K562 (cell line): ENCODE data around the gene BFSP2. TPM values are rescaled to one million over a fixed set of nuclear protein-coding genes. Genes with fewer than 3 reads are reported as not detected.
"Not testable (repeated sequence)": the region's sequence is repeated elsewhere in the genome, so short reads cannot be mapped to it uniquely, and the experiment has no call there.

Experiments
- ATAC-seq: fragments of 200-7000 bp; cut with Tn5 transposase; 3 replicates; pipeline ENCODE4 v1.9.1; 2020; ENCODE audit warnings: moderate library complexity
- BruUV-seq: library from RNA; stranded (reverse); fragments of 400-500 nt; replicated peaks from 2 replicates; lab custom pipeline; 2021; lab: Mats Ljungman, UMichigan
- CTCF ChIA-PET: fragments of 300-600 bp; formaldehyde crosslinking; extraction: SDS; loops from one replicate; lab custom pipeline; 2021; ENCODE audit warnings: low intra/inter-chr PET ratio; lab: Yijun Ruan, JAX
- POLR2A ChIA-PET: fragments of 300-600, 350-650 bp; sonication (Branson Sonifier 250); formaldehyde crosslinking; extraction: SDS; loops from one replicate; lab custom pipeline; 2021; ENCODE audit warnings: antibody characterized with exemption, inconsistent platforms; lab: Yijun Ruan, JAX
- DNase-seq, 4 experiments: peaks; one replicate each; pipeline versions ENCODE4 v3.0.0 to v3.0.0-alpha.2; 2011 to 2018; ENCODE audit warnings: low spot score in 3 of 4, mixed read lengths in 3 of 4; ENCODE audit errors: extremely low read depth in 1 of 4
- FAIRE-seq: peaks from 2 replicates; lab custom pipeline; 2011; peaks lifted over from hg19 to GRCh38; lab: Jason Lieb, UNC
- H2AFZ ChIP-seq: 2 replicates; pipeline ENCODE4 v1.6.0; 2011; ENCODE audit warnings: low read depth, low read length, control low read depth, inconsistent platforms
- H3K27ac ChIP-seq: fragments of 200-600 bp; 3 replicates; pipeline ENCODE4 v1.8.0; 2011; ENCODE audit warnings: low read depth, mild to moderate bottlenecking, control low read depth, inconsistent platforms, low read length, moderate library complexity, mixed read lengths; ENCODE audit errors: extremely low read depth
- H3K27me3 ChIP-seq, 2 experiments: fragments of 300-600 bp in 1 of 2; 2 replicates in 1 of 2; 3 replicates in 1 of 2; pipeline versions ENCODE4 v1.6.0 to v1.8.0; 2011; ENCODE audit warnings: inconsistent platforms in 2 of 2, low read length in 2 of 2, mild to moderate bottlenecking in 1 of 2, mixed read lengths in 1 of 2, moderate library complexity in 1 of 2; ENCODE audit not compliant: control insufficient read depth in 2 of 2, insufficient read depth in 2 of 2
- H3K36me3 ChIP-seq: fragments of 300-600 bp; 3 replicates; pipeline ENCODE4 v1.8.0; 2011; ENCODE audit warnings: mild to moderate bottlenecking, low read length, inconsistent platforms; ENCODE audit not compliant: control insufficient read depth, insufficient read depth
- H3K4me1 ChIP-seq, 2 experiments: fragments of 200-600 bp in 1 of 2; replicated peaks in 1 of 2; 2 replicates in 1 of 2; 3 replicates in 1 of 2; pipeline versions ENCODE4 v1.5.1 to v1.8.0; 2011; ENCODE audit warnings: inconsistent platforms in 2 of 2, low read length in 2 of 2, mild to moderate bottlenecking in 1 of 2, mixed read lengths in 1 of 2, moderate library complexity in 1 of 2; ENCODE audit not compliant: control insufficient read depth in 2 of 2, insufficient read depth in 2 of 2
- H3K4me2 ChIP-seq: 2 replicates; pipeline ENCODE4 v1.6.1; 2011; ENCODE audit warnings: low read length, control low read depth, inconsistent platforms, mixed read lengths; ENCODE audit not compliant: insufficient read depth
- H3K4me3 ChIP-seq: fragments of 200-600 bp; sonication (generic), shearing (Covaris generic); 2 replicates; pipeline ENCODE4 v1.5.1; 2016; ENCODE audit warnings: control low read depth, inconsistent platforms
- H3K79me2 ChIP-seq: fragments of 200-600 bp; 3 replicates; pipeline ENCODE4 v1.8.0; 2011; ENCODE audit warnings: low read length, inconsistent platforms; ENCODE audit not compliant: control insufficient read depth, insufficient read depth
- H3K9ac ChIP-seq, 2 experiments: 2 replicates each; pipeline versions ENCODE4 v1.6.0 to v1.6.1; 2011; ENCODE audit warnings: low read depth in 2 of 2, low read length in 2 of 2, control low read depth in 1 of 2, inconsistent platforms in 1 of 2, mild to moderate bottlenecking in 1 of 2, mixed read lengths in 1 of 2; ENCODE audit not compliant: insufficient read depth in 1 of 2
- H3K9me1 ChIP-seq: one replicate; pipeline ENCODE4 v1.6.0; 2011; ENCODE audit warnings: inconsistent platforms, mild to moderate bottlenecking, low read length, moderate library complexity; ENCODE audit not compliant: control insufficient read depth, insufficient read depth
- H3K9me3 ChIP-seq: replicated peaks from 2 replicates; pipeline ENCODE4 v1.5.1; 2011; ENCODE audit warnings: low read depth, low read length, inconsistent platforms; ENCODE audit not compliant: control insufficient read depth, insufficient read depth
- H4K20me1 ChIP-seq: replicated peaks from 2 replicates; pipeline ENCODE4 v1.6.1; 2011; ENCODE audit warnings: low read length, inconsistent platforms, mixed read lengths; ENCODE audit not compliant: control insufficient read depth, insufficient read depth
- MYBL2 ChIP-seq, 2 experiments: fragments of 450-650 bp in 1 of 2; sonication (generic) in 1 of 2; formaldehyde crosslinking in 1 of 2; IDR thresholded peaks; 2 replicates each; pipeline versions ENCODE4 v1.6.1 to v1.8.1; 2017 to 2022; ENCODE audit warnings: borderline replicate concordance in 1 of 2, inconsistent platforms in 1 of 2, low read depth in 1 of 2, mild to moderate bottlenecking in 1 of 2, missing genetic modification reagents in 1 of 2, moderate library complexity in 1 of 2
- USF2 ChIP-seq: sonication (generic); formaldehyde crosslinking; IDR thresholded peaks from 2 replicates; pipeline ENCODE4 v1.5.0; 2020; ENCODE audit warnings: missing genetic modification reagents
- WGBS: fragments of 100-300 bp; shearing (Covaris generic); methylation state at CpG from one replicate; pipeline ENCODE4 v1.1.6; 2016; ENCODE audit warnings: low coverage, mixed read lengths; ENCODE audit not compliant: insufficient coverage; ENCODE audit errors: missing lambda C conversion rate; 5-methylcytosine and 5-hydroxymethylcytosine counted together
- in situ Hi-C: fragments of 300-500 bp; cut with MboI; formaldehyde crosslinking; loops from 4 replicates; pipeline ENCODE4 v1.15.0; 2018; ENCODE audit warnings: inconsistent platforms, mixed read lengths
- intact Hi-C: fragments of 100-400 bp; cut with micrococcal nuclease; formaldehyde crosslinking; loops from 2 replicates; pipeline ENCODE4 v1.14.2; 2022
- polyA plus RNA-seq, 8 experiments: library from polyadenylated mRNA; depleted of rRNA in 4 of 8; stranded (reverse) in 5 of 8; unstranded in 3 of 8; fragments of >200 nt; fragmentation: Nextera tagmentation in 2 of 8; fragmentation: Illumina TruSeq in 1 of 8; extraction: Ambion mirVana in 2 of 8; extraction: Trizol in 1 of 8; gene quantifications; 2 replicates each; pipeline versions ENCODE4 v1.2.1 to v1.2.3, GENCODE V29; 2011 to 2014; ENCODE audit warnings: inconsistent platforms in 1 of 8, missing spikeins in 1 of 8
- total RNA-seq, 7 experiments: library from RNA; depleted of rRNA in 6 of 7; stranded (reverse); fragments of >200 nt in 6 of 7; fragmentation: Illumina TruSeq in 2 of 7; extraction: Trizol in 2 of 7; gene quantifications; 2 replicates each; pipeline versions ENCODE4 v1.2.1 to v1.2.3, GENCODE V29; 2011 to 2021; ENCODE audit warnings: low replicate concordance in 1 of 7
- TF ChIP-seq, protein P1 (sequence below), 2 experiments: fragments of 450-650 bp in 1 of 2; sonication (generic) in 1 of 2; formaldehyde crosslinking in 1 of 2; IDR thresholded peaks; 2 replicates each; pipeline versions ENCODE4 v1.7.1 to v1.9.0; 2016 to 2022; ENCODE audit warnings: inconsistent platforms in 1 of 2, mild to moderate bottlenecking in 1 of 2, missing genetic modification reagents in 1 of 2
- TF ChIP-seq, protein P2 (sequence below): sonication (generic); formaldehyde crosslinking; IDR thresholded peaks from 2 replicates; pipeline ENCODE4 v1.8.0; 2022; ENCODE audit warnings: mild to moderate bottlenecking, missing genetic modification reagents, borderline replicate concordance

Gene BFSP2
- total and polyA plus RNA-seq, 9 of the 15 experiments (the other 6 are each of a cell fraction or from before 2014, with no cell fraction given), result not detected

DNA sequence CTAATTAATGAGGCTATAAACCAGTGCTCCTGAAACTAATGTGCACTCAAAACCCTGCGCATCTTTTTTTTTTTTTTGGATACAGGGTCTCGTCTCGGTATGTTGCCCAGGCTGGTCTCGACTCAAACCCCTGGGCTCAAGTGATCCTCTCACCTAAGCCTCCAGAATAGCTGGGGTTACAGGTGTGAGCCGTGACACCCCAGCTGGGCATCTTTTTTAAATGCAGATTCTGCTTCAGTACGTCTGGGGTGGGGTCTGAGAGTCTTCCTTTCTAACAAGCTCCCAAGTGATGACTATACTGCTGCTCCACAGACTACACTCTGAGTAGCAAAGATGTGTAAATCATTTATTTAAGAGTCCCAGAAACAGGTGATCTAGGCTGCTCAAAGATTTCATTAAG is 73.0 kb downstream of the BFSP2 start (continued):
- TF ChIP-seq, protein P1, sequence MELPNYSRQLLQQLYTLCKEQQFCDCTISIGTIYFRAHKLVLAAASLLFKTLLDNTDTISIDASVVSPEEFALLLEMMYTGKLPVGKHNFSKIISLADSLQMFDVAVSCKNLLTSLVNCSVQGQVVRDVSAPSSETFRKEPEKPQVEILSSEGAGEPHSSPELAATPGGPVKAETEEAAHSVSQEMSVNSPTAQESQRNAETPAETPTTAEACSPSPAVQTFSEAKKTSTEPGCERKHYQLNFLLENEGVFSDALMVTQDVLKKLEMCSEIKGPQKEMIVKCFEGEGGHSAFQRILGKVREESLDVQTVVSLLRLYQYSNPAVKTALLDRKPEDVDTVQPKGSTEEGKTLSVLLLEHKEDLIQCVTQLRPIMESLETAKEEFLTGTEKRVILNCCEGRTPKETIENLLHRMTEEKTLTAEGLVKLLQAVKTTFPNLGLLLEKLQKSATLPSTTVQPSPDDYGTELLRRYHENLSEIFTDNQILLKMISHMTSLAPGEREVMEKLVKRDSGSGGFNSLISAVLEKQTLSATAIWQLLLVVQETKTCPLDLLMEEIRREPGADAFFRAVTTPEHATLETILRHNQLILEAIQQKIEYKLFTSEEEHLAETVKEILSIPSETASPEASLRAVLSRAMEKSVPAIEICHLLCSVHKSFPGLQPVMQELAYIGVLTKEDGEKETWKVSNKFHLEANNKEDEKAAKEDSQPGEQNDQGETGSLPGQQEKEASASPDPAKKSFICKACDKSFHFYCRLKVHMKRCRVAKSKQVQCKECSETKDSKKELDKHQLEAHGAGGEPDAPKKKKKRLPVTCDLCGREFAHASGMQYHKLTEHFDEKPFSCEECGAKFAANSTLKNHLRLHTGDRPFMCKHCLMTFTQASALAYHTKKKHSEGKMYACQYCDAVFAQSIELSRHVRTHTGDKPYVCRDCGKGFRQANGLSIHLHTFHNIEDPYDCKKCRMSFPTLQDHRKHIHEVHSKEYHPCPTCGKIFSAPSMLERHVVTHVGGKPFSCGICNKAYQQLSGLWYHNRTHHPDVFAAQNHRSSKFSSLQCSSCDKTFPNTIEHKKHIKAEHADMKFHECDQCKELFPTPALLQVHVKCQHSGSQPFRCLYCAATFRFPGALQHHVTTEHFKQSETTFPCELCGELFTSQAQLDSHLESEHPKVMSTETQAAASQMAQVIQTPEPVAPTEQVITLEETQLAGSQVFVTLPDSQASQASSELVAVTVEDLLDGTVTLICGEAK (IDR thresholded peaks at IDR 0.05), result no peak
- TF ChIP-seq, protein P1 (CRISPR knock-in tag; IDR thresholded peaks at IDR 0.05), result no peak
- TF ChIP-seq MYBL2 (IDR thresholded peaks at IDR 0.05; ENCODE audit: low read depth) (no peak), MYBL2 (CRISPR knock-in tag; IDR thresholded peaks at IDR 0.05; ENCODE audit: borderline replicate concordance) (no peak), USF2 (no peak)
- TF ChIP-seq, protein P2, sequence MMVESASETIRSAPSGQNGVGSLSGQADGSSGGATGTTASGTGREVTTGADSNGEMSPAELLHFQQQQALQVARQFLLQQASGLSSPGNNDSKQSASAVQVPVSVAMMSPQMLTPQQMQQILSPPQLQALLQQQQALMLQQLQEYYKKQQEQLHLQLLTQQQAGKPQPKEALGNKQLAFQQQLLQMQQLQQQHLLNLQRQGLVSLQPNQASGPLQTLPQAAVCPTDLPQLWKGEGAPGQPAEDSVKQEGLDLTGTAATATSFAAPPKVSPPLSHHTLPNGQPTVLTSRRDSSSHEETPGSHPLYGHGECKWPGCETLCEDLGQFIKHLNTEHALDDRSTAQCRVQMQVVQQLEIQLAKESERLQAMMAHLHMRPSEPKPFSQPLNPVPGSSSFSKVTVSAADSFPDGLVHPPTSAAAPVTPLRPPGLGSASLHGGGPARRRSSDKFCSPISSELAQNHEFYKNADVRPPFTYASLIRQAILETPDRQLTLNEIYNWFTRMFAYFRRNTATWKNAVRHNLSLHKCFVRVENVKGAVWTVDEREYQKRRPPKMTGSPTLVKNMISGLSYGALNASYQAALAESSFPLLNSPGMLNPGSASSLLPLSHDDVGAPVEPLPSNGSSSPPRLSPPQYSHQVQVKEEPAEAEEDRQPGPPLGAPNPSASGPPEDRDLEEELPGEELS (CRISPR knock-in tag), result no peak

GRCh38 chr3:133473472-133474191 is 73.8 kb downstream of the BFSP2 start:
- H2AFZ ChIP-seq, DNase-seq, H3K4me3 ChIP-seq, H3K79me2 ChIP-seq, H3K9me1 ChIP-seq, H3K9ac ChIP-seq, H3K27ac ChIP-seq, BruUV-seq, FAIRE-seq, H3K4me2 ChIP-seq, H3K9me3 ChIP-seq, H3K4me1 ChIP-seq, intact Hi-C loops, H4K20me1 ChIP-seq, ATAC-seq, in situ Hi-C loops, H3K36me3 ChIP-seq: not testable (repeated sequence)
- CTCF ChIA-PET, result interaction anchor here (0.6 to 0.7 kb wide), 2 partner anchors 18 to 27 kb away, joined by 3 to 5 read pairs; no protein-coding TSS in a partner anchor
- peaks cover 0 to 22% of the 10 kb centered on the region in 2 experiments; a peak in 3 of 5 replicates for H3K27me3 ChIP-seq
- WGBS, result no CpG with 5 or more reads among the region's 5 CpGs
- POLR2A ChIA-PET, result interaction anchor here (0.5 kb wide), 1 partner anchor 74 kb away, joined by 3 read pairs; no protein-coding TSS in a partner anchor
